Measurements from ENCODE around the gene FIBCD1. TPM values are rescaled to one million over a fixed set of nuclear protein-coding genes. Genes with fewer than 3 reads are reported as not detected.

The FIBCD1 gene
- total RNA-seq, 2 experiments from 2014 or later = not detected

- Mint-ChIP-seq H3K4me3 (no peak overlapping the region), H3K27ac (no peak overlapping the region), H3K4me1 (ENCODE audit: low read depth) (no peaks in the 10 kb centered on the region), H3K27me3 (ENCODE audit: low read depth) (peaks cover 17% of the 10 kb centered on the region), H3K9me3 (no peaks in the 10 kb centered on the region), H3K36me3 (ENCODE audit: low read depth) (no peaks in the 10 kb centered on the region)
- DNase-seq = no peak
- intact Hi-C loops (cut with micrococcal nuclease) = no loop called here
- CTCF ChIA-PET = interaction anchor here (0.7 kb wide), 1 partner anchor 14 kb away, joined by 3 read pairs; no protein-coding TSS in a partner anchor
These were observed 10.8 kb downstream of the FIBCD1 start for GRCh38 chr9:130927995-130928900.

GRCh38 chr9:130927338-130927737 lies 11.7 kb downstream of the FIBCD1 start:
- no peak for DNase-seq
- CTCF ChIA-PET = interaction anchor here (0.6 kb wide), 1 partner anchor 1362 kb away, joined by 3 read pairs; no protein-coding TSS in a partner anchor
- H3K9me3 Mint-ChIP-seq = no peaks in the 10 kb centered on the region
- peaks cover 15% of the 10 kb centered on the region for H3K27me3 Mint-ChIP-seq (ENCODE audit: low read depth)
- H3K4me1 Mint-ChIP-seq (ENCODE audit: low read depth) = no peaks in the 10 kb centered on the region
- intact Hi-C loops (cut with micrococcal nuclease) = no loop called here
- no peak overlapping the region for H3K27ac Mint-ChIP-seq
- H3K36me3 Mint-ChIP-seq (ENCODE audit: low read depth) = no peaks in the 10 kb centered on the region
- H3K4me3 Mint-ChIP-seq = no peak overlapping the region

- H3K4me3 Mint-ChIP-seq = no peak overlapping the region
- no peak for DNase-seq
- intact Hi-C loops (cut with micrococcal nuclease) = no loop called here
- CTCF ChIA-PET = no interaction called here
- H3K36me3 Mint-ChIP-seq (ENCODE audit: low read depth) = no peaks in the 10 kb centered on the region
- no peak overlapping the region for H3K27ac Mint-ChIP-seq
- H3K9me3 Mint-ChIP-seq = no peaks in the 10 kb centered on the region
- H3K4me1 Mint-ChIP-seq (ENCODE audit: low read depth) = no peaks in the 10 kb centered on the region
- peaks cover 7% of the 10 kb centered on the region for H3K27me3 Mint-ChIP-seq (ENCODE audit: low read depth)
These were observed 13.9 kb downstream of the FIBCD1 start for GRCh38 chr9:130925050-130925678.

- peaks cover 6% of the 10 kb centered on the region for H3K27me3 Mint-ChIP-seq (ENCODE audit: low read depth)
- H3K9me3 Mint-ChIP-seq = no peaks in the 10 kb centered on the region
- no peaks in the 10 kb centered on the region for H3K4me1 Mint-ChIP-seq (ENCODE audit: low read depth)
- H3K4me3 Mint-ChIP-seq = no peak overlapping the region
- DNase-seq = no peak
- intact Hi-C loops (cut with micrococcal nuclease) = no loop called here
- H3K36me3 Mint-ChIP-seq (ENCODE audit: low read depth) = no peaks in the 10 kb centered on the region
- CTCF ChIA-PET = no interaction called here
- no peak overlapping the region for H3K27ac Mint-ChIP-seq
These were observed 14.6 kb downstream of the FIBCD1 start for GRCh38 chr9:130924448-130924788.

- no peak for DNase-seq
- Mint-ChIP-seq H3K4me3 (no peak overlapping the region), H3K27ac (no peak overlapping the region), H3K4me1 (ENCODE audit: low read depth) (no peaks in the 10 kb centered on the region), H3K27me3 (ENCODE audit: low read depth) (peaks cover 6% of the 10 kb centered on the region), H3K36me3 (ENCODE audit: low read depth) (no peaks in the 10 kb centered on the region), H3K9me3 (no peaks in the 10 kb centered on the region)
- CTCF ChIA-PET = no interaction called here
- intact Hi-C loops (cut with micrococcal nuclease) = no loop called here
These were observed 15.2 kb downstream of the FIBCD1 start for GRCh38 chr9:130923611-130924447.

- H3K36me3 Mint-ChIP-seq (ENCODE audit: low read depth) = no peaks in the 10 kb centered on the region
- no peak for DNase-seq
- intact Hi-C loops (cut with micrococcal nuclease) = no loop called here
- H3K27ac Mint-ChIP-seq = no peak overlapping the region
- peaks cover 6% of the 10 kb centered on the region for H3K27me3 Mint-ChIP-seq (ENCODE audit: low read depth)
- CTCF ChIA-PET = no interaction called here
- no peak overlapping the region for H3K4me3 Mint-ChIP-seq
- no peaks in the 10 kb centered on the region for H3K4me1 Mint-ChIP-seq (ENCODE audit: low read depth)
- H3K9me3 Mint-ChIP-seq = no peaks in the 10 kb centered on the region
These were observed 16.0 kb downstream of the FIBCD1 start for GRCh38 chr9:130922893-130923610.

GRCh38 chr9:130921989-130922892 lies 16.8 kb downstream of the FIBCD1 start:
- intact Hi-C loops (cut with micrococcal nuclease) = no loop called here
- Mint-ChIP-seq H3K4me1 (ENCODE audit: low read depth) (no peaks in the 10 kb centered on the region), H3K27ac (no peak overlapping the region), H3K36me3 (ENCODE audit: low read depth) (no peaks in the 10 kb centered on the region), H3K9me3 (no peaks in the 10 kb centered on the region), H3K4me3 (no peak overlapping the region), H3K27me3 (ENCODE audit: low read depth) (peaks cover 6% of the 10 kb centered on the region)
- CTCF ChIA-PET = interaction anchor here (0.6 kb wide), 1 partner anchor 618 kb away, joined by 5 read pairs; no protein-coding TSS in a partner anchor
- no peak for DNase-seq

- no peaks in the 10 kb centered on the region for H3K9me3 Mint-ChIP-seq
- H3K27ac Mint-ChIP-seq = no peak overlapping the region
- H3K27me3 Mint-ChIP-seq (ENCODE audit: low read depth) = peaks cover 6% of the 10 kb centered on the region
- no peaks in the 10 kb centered on the region for H3K36me3 Mint-ChIP-seq (ENCODE audit: low read depth)
- no peaks in the 10 kb centered on the region for H3K4me1 Mint-ChIP-seq (ENCODE audit: low read depth)
- CTCF ChIA-PET = interaction anchor here (0.6 kb wide), 1 partner anchor 619 kb away, joined by 5 read pairs; no protein-coding TSS in a partner anchor
- no peak overlapping the region for H3K4me3 Mint-ChIP-seq
- DNase-seq = no peak
- intact Hi-C loops (cut with micrococcal nuclease) = no loop called here
These were observed 17.6 kb downstream of the FIBCD1 start for GRCh38 chr9:130921300-130921988.

GRCh38 chr9:130920762-130921299 lies 18.2 kb downstream of the FIBCD1 start:
- H3K27ac Mint-ChIP-seq = no peak overlapping the region
- no peak for DNase-seq

GRCh38 chr9:130920233-130920632 lies 18.8 kb downstream of the FIBCD1 start:
- Mint-ChIP-seq H3K27me3 (ENCODE audit: low read depth) (peaks cover 6% of the 10 kb centered on the region), H3K4me1 (ENCODE audit: low read depth) (no peaks in the 10 kb centered on the region), H3K27ac (no peak overlapping the region), H3K9me3 (no peaks in the 10 kb centered on the region), H3K36me3 (ENCODE audit: low read depth) (no peaks in the 10 kb centered on the region), H3K4me3 (no peak overlapping the region)
- intact Hi-C loops (cut with micrococcal nuclease) = no loop called here
- DNase-seq = no peak
- CTCF ChIA-PET = no interaction called here

More at GRCh38 chr9:130920762-130921299, 18.2 kb downstream of the FIBCD1 start:
- CTCF ChIA-PET = no interaction called here
- no peaks in the 10 kb centered on the region for H3K9me3 Mint-ChIP-seq
- peaks cover 6% of the 10 kb centered on the region for H3K27me3 Mint-ChIP-seq (ENCODE audit: low read depth)
- H3K36me3 Mint-ChIP-seq (ENCODE audit: low read depth) = no peaks in the 10 kb centered on the region
- no peak overlapping the region for H3K4me3 Mint-ChIP-seq
- H3K4me1 Mint-ChIP-seq (ENCODE audit: low read depth) = no peaks in the 10 kb centered on the region
- intact Hi-C loops (cut with micrococcal nuclease) = no loop called here
